Measurements from ENCODE around the gene HCFC1. TPM values are rescaled to one million over a fixed set of nuclear protein-coding genes. Genes with fewer than 3 reads are reported as not detected.
A peak's percentile ranks its signal among the peaks of the same experiment; 100 is the strongest.

The HCFC1 gene
- polyA plus RNA-seq, 2 of the 4 experiments (the other 2 are of a cell fraction), result 4.4 to 33.3 TPM

DNA sequence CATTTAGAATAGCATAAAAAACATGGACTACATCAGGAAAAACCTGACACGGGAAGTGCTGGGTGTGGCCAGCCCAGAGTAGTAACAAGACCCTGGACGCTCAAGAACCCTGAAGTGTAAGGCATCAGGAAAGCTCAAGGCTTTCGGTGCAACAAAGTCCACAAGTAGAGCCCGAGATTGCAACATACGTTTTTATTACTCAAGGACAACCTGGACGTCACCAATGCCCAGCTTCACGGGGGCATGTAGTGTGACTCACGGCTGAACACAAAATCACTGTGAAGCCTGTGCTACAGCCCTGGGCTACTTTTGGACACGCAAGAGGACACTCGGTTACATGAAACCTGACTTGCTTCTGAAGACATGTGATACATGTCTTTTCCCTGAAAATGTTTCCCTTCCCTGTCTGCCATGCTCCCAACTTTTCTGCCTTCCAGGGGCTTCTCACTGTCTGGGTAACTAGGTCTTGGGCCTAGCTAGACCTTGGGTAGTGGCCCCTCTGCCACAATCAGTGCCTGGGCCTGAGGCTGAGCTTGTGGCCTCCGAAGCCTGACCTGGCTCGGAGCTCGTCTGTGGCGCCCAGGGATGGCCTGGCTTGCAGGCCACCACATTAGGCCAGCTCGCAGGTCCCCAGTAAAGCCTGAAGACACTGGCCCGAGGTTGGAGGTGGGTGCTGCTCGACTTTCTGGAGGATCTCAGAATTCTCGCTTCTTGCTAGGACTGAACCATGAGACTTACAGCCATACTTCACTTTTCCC is 38.9 kb upstream of the HCFC1 start:
- Histone ChIP-seq H3K4me2 (no peak overlapping the region), H3K4me1 (peaks cover 13% of the 10 kb centered on the region; the same call in 2 of the 3 replicates), H3K9me3 (no peaks in the 10 kb centered on the region), H3K4me3 (no peak overlapping the region), H3K27ac (peak overlapping the region in 1 of 2 experiments; percentile 51; a peak in 2 of 6 replicates)
- ChIA-PET POLR2A (no interaction called here), CTCF (interaction anchor here (0.7 to 1.3 kb wide), 3 partner anchors 8 to 362 kb away, joined by 3 to 6 read pairs (median 4); no protein-coding TSS in a partner anchor)
- 0 out of 6 replicates have a peak, but pooled peaks of 1 of the 2 experiments have one; percentile 26 for ATAC-seq
- peak in 1 of 2 experiments; percentile 21 for DNase-seq (ENCODE audit: low read depth in 1 of 2, low spot score in 1 of 2)
- 87% methylated on average over 18 of the region's 18 CpGs for WGBS (ENCODE audit: missing lambda C conversion rate)
- no peak for FAIRE-seq
- TF ChIP-seq, protein P1, sequence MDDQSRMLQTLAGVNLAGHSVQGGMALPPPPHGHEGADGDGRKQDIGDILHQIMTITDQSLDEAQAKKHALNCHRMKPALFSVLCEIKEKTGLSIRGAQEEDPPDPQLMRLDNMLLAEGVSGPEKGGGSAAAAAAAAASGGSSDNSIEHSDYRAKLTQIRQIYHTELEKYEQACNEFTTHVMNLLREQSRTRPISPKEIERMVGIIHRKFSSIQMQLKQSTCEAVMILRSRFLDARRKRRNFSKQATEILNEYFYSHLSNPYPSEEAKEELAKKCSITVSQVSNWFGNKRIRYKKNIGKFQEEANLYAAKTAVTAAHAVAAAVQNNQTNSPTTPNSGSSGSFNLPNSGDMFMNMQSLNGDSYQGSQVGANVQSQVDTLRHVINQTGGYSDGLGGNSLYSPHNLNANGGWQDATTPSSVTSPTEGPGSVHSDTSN (IDR thresholded peaks at IDR 0.05), result no peak
- 0 out of 2 replicates have a peak, but pooled peaks have one; percentile 49 for TF ChIP-seq POLR2AphosphoS2 (conservative IDR thresholded peaks at IDR 0.05; ENCODE audit: low read length)
- TF ChIP-seq RAD21 (conservative IDR thresholded peaks at IDR 0.05 in 1 of 2, IDR thresholded peaks at IDR 0.05 in 1 of 2), result no peak
- TF ChIP-seq SREBF2 (IDR thresholded peaks at IDR 0.05), result no peak

DNA sequence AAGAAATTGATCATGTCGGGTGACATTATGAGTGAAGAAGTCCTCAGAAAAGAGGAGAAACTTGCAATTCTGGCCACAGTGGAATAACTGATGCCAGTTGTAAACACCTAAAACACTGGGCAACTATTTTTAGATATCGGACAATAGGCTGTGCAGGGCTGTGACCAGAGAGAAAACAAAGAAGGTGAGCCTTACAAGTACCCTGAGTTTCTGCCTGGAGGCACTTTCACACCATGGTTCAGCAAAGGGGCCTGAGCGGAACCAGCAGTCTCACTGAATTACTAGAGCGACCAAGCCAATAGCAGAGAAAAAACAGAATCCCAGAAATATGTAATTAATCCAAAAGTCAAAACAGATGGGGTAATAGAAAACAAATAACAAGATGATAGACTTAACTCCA is 36.9 kb upstream of the HCFC1 start:
- H3K4me3 ChIP-seq, result no peak overlapping the region
- 69% methylated on average over 4 of the region's 4 CpGs for WGBS (ENCODE audit: missing lambda C conversion rate)
- TF ChIP-seq HOXB13 (CRISPR knock-in tag; IDR thresholded peaks at IDR 0.05; ENCODE audit: low read depth), result no peak
- TF ChIP-seq, protein P2, sequence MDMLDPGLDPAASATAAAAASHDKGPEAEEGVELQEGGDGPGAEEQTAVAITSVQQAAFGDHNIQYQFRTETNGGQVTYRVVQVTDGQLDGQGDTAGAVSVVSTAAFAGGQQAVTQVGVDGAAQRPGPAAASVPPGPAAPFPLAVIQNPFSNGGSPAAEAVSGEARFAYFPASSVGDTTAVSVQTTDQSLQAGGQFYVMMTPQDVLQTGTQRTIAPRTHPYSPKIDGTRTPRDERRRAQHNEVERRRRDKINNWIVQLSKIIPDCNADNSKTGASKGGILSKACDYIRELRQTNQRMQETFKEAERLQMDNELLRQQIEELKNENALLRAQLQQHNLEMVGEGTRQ (IDR thresholded peaks at IDR 0.05), result no peak
- no peak for TF ChIP-seq NFE2L2 (conservative IDR thresholded peaks at IDR 0.05; ENCODE audit: low read length)
- no peak for TF ChIP-seq ZFP36 (IDR thresholded peaks at IDR 0.05; ENCODE audit: borderline replicate concordance, partially characterized antibody)
- TF ChIP-seq HOXB5 (CRISPR knock-in tag; IDR thresholded peaks at IDR 0.05), result no peak
- TF ChIP-seq ZC3H11A (IDR thresholded peaks at IDR 0.05), result no peak
- TF ChIP-seq CBX2 (IDR thresholded peaks at IDR 0.05; ENCODE audit: borderline replicate concordance, low read depth), result no peak
- no peak for TF ChIP-seq POLR2AphosphoS2 (conservative IDR thresholded peaks at IDR 0.05; ENCODE audit: low read length)
- TF ChIP-seq TP53 (CRISPR knock-in tag; IDR thresholded peaks at IDR 0.05), result no peak
- H3K4me2 ChIP-seq, result no peak overlapping the region
- no peaks in the 10 kb centered on the region for H3K9me3 ChIP-seq
- ATAC-seq (no peak), DNase-seq (ENCODE audit: low read depth in 1 of 2, low spot score in 1 of 2) (no peak), FAIRE-seq (no peak)
- peaks cover 10% of the 10 kb centered on the region; the same call in 2 of the 3 replicates for H3K4me1 ChIP-seq
- POLR2A ChIA-PET, result no interaction called here
- CTCF ChIA-PET, result interaction anchor here (0.8 to 1.5 kb wide), 2 partner anchors 29 to 38 kb away, joined by 3 read pairs; no protein-coding TSS in a partner anchor
- H3K27ac ChIP-seq, result no peak overlapping the region

DNA sequence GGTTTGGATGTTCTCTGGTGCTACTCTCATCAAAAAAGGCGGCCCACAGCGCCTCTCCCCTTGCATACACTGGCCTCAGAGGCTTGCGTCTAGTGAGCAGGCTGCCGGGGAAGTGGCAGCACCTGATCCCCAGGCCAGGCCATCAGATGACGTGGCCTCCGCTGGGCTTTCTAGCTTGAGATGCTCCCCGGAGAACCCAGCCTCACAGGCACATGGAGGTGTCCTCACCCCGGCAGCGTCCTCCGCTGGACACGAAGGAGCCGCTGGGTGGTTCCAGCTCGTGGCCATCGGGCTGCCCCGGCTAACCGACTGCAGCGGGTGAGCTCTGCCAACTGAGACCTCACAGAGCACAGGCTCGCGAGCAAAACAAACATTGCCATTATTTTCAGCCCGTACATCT is 35.3 kb upstream of the HCFC1 start:
- ATAC-seq (0 out of 6 replicates have a peak, but pooled peaks of 1 of the 2 experiments have one; percentile 10), FAIRE-seq (no peak), DNase-seq (ENCODE audit: low read depth in 1 of 2, low spot score in 1 of 2) (no peak)
- WGBS (ENCODE audit: missing lambda C conversion rate), result 97% methylated on average over 9 of the region's 20 CpGs
- Histone ChIP-seq H3K9me3 (no peaks in the 10 kb centered on the region), H3K4me2 (no peak overlapping the region), H3K4me1 (peaks cover 10% of the 10 kb centered on the region), H3K4me3 (no peak overlapping the region), H3K27ac (no peak overlapping the region)
- ChIA-PET POLR2A (interaction anchor here (1.2 kb wide), 1 partner anchor 39 kb away, joined by 3 read pairs; no protein-coding TSS in a partner anchor), CTCF (interaction anchor here (0.8 to 1.5 kb wide), 3 partner anchors 17 to 43 kb away, joined by 3 read pairs; no protein-coding TSS in a partner anchor)
- TF ChIP-seq ESRRA (IDR thresholded peaks at IDR 0.05; ENCODE audit: borderline replicate concordance, low read length), result no peak
- no peak for TF ChIP-seq HOXA7 (CRISPR knock-in tag; IDR thresholded peaks at IDR 0.05)
- no peak for TF ChIP-seq ZNF302 (CRISPR knock-in tag; IDR thresholded peaks at IDR 0.05)
- no peak for TF ChIP-seq ZC3H11A (IDR thresholded peaks at IDR 0.05)
- no peak for TF ChIP-seq CHD2 (IDR thresholded peaks at IDR 0.05; ENCODE audit: low read length, partially characterized antibody)
- no peak for TF ChIP-seq POLR2A (IDR thresholded peaks at IDR 0.05; ENCODE audit: low read length)
- TF ChIP-seq JUN (IDR thresholded peaks at IDR 0.05), result no peak
- TF ChIP-seq CBX2 (IDR thresholded peaks at IDR 0.05; ENCODE audit: borderline replicate concordance, low read depth), result no peak
- TF ChIP-seq HDAC2 (IDR thresholded peaks at IDR 0.05), result no peak
- TF ChIP-seq, protein P3, sequence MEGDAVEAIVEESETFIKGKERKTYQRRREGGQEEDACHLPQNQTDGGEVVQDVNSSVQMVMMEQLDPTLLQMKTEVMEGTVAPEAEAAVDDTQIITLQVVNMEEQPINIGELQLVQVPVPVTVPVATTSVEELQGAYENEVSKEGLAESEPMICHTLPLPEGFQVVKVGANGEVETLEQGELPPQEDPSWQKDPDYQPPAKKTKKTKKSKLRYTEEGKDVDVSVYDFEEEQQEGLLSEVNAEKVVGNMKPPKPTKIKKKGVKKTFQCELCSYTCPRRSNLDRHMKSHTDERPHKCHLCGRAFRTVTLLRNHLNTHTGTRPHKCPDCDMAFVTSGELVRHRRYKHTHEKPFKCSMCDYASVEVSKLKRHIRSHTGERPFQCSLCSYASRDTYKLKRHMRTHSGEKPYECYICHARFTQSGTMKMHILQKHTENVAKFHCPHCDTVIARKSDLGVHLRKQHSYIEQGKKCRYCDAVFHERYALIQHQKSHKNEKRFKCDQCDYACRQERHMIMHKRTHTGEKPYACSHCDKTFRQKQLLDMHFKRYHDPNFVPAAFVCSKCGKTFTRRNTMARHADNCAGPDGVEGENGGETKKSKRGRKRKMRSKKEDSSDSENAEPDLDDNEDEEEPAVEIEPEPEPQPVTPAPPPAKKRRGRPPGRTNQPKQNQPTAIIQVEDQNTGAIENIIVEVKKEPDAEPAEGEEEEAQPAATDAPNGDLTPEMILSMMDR (IDR thresholded peaks at IDR 0.05), result no peak
- TF ChIP-seq, protein P4, sequence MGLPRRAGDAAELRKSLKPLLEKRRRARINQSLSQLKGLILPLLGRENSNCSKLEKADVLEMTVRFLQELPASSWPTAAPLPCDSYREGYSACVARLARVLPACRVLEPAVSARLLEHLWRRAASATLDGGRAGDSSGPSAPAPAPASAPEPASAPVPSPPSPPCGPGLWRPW (IDR thresholded peaks at IDR 0.05), result no peak
- TF ChIP-seq, protein P1 (IDR thresholded peaks at IDR 0.05), result no peak
- TF ChIP-seq MYC (IDR thresholded peaks at IDR 0.05; ENCODE audit: borderline replicate concordance, low read length), result no peak
- TF ChIP-seq JUNB (IDR thresholded peaks at IDR 0.05), result no peak
- TF ChIP-seq FOSL2 (IDR thresholded peaks at IDR 0.05), result no peak
- TF ChIP-seq FOSL2 (CRISPR knock-in tag; IDR thresholded peaks at IDR 0.05), result no peak

Data from A549 (cell line).